ENCODE data around the gene FBXW9. TPM values are rescaled to one million over a fixed set of nuclear protein-coding genes. Genes with fewer than 3 reads are reported as not detected.
"Not testable (repeated sequence)": the region's sequence is repeated elsewhere in the genome, so short reads cannot be mapped to it uniquely, and the experiment has no call there.

Gene FBXW9
- total RNA-seq, 4 donors from 2014 or later, result 3.8 to 7.5 (median 4.1) TPM

GRCh38 chr19:12647490-12648071, 48.9 kb downstream of the FBXW9 start:
- H3K36me3 ChIP-seq, result peaks cover 0 to 16% of the 10 kb centered on the region in 2 donors
- ATAC-seq, result peak; percentile 94
- peak overlapping the region in 2 of 4 donors; percentile 30 to 41 for H3K27ac ChIP-seq
- no peaks in the 10 kb centered on the region for H3K9me3 ChIP-seq
- peak overlapping the region; percentile 37 to 48 for H3K4me3 ChIP-seq
- peaks cover 0 to 19% (median 10%) of the 10 kb centered on the region in 3 donors for H3K4me1 ChIP-seq
- TF ChIP-seq POLR2A (IDR thresholded peaks at IDR 0.05), result no peak
- no peak for TF ChIP-seq CTCF (IDR thresholded peaks at IDR 0.05)
- H3K27me3 ChIP-seq, result no peaks in the 10 kb centered on the region
- 5% methylated on average over 26 of the region's 31 CpGs; no CpG with 5 or more reads in 1 of the 2 donors for WGBS, 2 donors (ENCODE audit: low coverage in 1 of 2)

GRCh38 chr19:12647047-12647446, 49.4 kb downstream of the FBXW9 start:
- no peak overlapping the region for H3K27ac ChIP-seq
- peaks cover 0 to 11% of the 10 kb centered on the region in 2 donors for H3K36me3 ChIP-seq
- no peak overlapping the region for H3K4me3 ChIP-seq
- no peaks in the 10 kb centered on the region for H3K27me3 ChIP-seq
- ATAC-seq, result no peak
- H3K9me3 ChIP-seq, result no peaks in the 10 kb centered on the region
- 68 to 100% methylated on average over 1 to 3 of the region's 8 CpGs for whole genome bisulfite sequencing, 2 donors (ENCODE audit: low coverage in 1 of 2)
- peaks cover 0 to 19% (median 10%) of the 10 kb centered on the region in 3 donors for H3K4me1 ChIP-seq
- TF ChIP-seq CTCF (IDR thresholded peaks at IDR 0.05), result no peak
- TF ChIP-seq POLR2A (IDR thresholded peaks at IDR 0.05), result no peak
- TF ChIP-seq POLR2AphosphoS5 (IDR thresholded peaks at IDR 0.05), result no peak
- TF ChIP-seq EP300 (IDR thresholded peaks at IDR 0.05), result no peak

GRCh38 chr19:12646551-12646950, 49.9 kb downstream of the FBXW9 start:
- no peak overlapping the region for H3K4me3 ChIP-seq
- no peak for TF ChIP-seq POLR2A (IDR thresholded peaks at IDR 0.05)
- TF ChIP-seq EP300 (IDR thresholded peaks at IDR 0.05), result no peak
- TF ChIP-seq CTCF (IDR thresholded peaks at IDR 0.05), result no peak
- TF ChIP-seq POLR2AphosphoS5 (IDR thresholded peaks at IDR 0.05), result no peak
- H3K9me3 ChIP-seq, result no peaks in the 10 kb centered on the region
- ATAC-seq, result no peak
- H3K27me3 ChIP-seq, result no peaks in the 10 kb centered on the region
- H3K27ac ChIP-seq, result no peak overlapping the region
- 80 to 84% methylated on average over 3 to 4 of the region's 10 CpGs for WGBS, 2 donors (ENCODE audit: low coverage in 1 of 2)
- H3K4me1 ChIP-seq, result peaks cover 0 to 19% (median 10%) of the 10 kb centered on the region in 3 donors
- peaks cover 0 to 6% of the 10 kb centered on the region in 2 donors for H3K36me3 ChIP-seq

GRCh38 chr19:12643716-12644115, 52.7 kb downstream of the FBXW9 start:
- not testable (repeated sequence) for ATAC-seq, H3K27me3 ChIP-seq, H3K4me3 ChIP-seq, H3K9me3 ChIP-seq, H3K36me3 ChIP-seq, H3K27ac ChIP-seq
- WGBS, 2 donors (ENCODE audit: low coverage in 1 of 2), result 93% methylated on average over 2 of the region's 14 CpGs; no CpG with 5 or more reads in 1 of the 2 donors
- H3K4me1 ChIP-seq, result peaks cover 0 to 29% (median 20%) of the 10 kb centered on the region in 3 donors

- no peaks in the 10 kb centered on the region for H3K27me3 ChIP-seq
- no CpG with 5 or more reads among the region's 26 CpGs for WGBS, 2 donors (ENCODE audit: low coverage in 1 of 2)
- no peaks in the 10 kb centered on the region for H3K36me3 ChIP-seq
- H3K4me1 ChIP-seq, result peaks cover 0 to 17% (median 10%) of the 10 kb centered on the region in 3 donors
- H3K4me3 ChIP-seq, result no peak overlapping the region
- no peak for TF ChIP-seq POLR2AphosphoS5 (IDR thresholded peaks at IDR 0.05)
- TF ChIP-seq EP300 (IDR thresholded peaks at IDR 0.05), result no peak
- no peak for TF ChIP-seq CTCF (IDR thresholded peaks at IDR 0.05)
- TF ChIP-seq POLR2A (IDR thresholded peaks at IDR 0.05), result no peak
- H3K9me3 ChIP-seq, result no peaks in the 10 kb centered on the region
- H3K27ac ChIP-seq, result no peak overlapping the region
- ATAC-seq, result no peak
Observed at GRCh38 chr19:12642506-12642905, 53.9 kb downstream of the FBXW9 start.
